NCI-H82 treated with DMSO at 0.1 percent for 48 hours (cell line): ENCODE measurements around the gene GLT1D1.
"Not testable (repeated sequence)": the region's sequence is repeated elsewhere in the genome, so short reads cannot be mapped to it uniquely, and the experiment has no call there.

ENCODE experiments used
- DNase-seq: peaks from one replicate; lab custom pipeline; 2025; ENCODE audit not compliant: unreplicated experiment; lab: John Stamatoyannopoulos, UW

Gene GLT1D1

GRCh38 chr12:128820253-128820652, 33.0 kb upstream of the GLT1D1 start:
- no peak for DNase-seq

DNA sequence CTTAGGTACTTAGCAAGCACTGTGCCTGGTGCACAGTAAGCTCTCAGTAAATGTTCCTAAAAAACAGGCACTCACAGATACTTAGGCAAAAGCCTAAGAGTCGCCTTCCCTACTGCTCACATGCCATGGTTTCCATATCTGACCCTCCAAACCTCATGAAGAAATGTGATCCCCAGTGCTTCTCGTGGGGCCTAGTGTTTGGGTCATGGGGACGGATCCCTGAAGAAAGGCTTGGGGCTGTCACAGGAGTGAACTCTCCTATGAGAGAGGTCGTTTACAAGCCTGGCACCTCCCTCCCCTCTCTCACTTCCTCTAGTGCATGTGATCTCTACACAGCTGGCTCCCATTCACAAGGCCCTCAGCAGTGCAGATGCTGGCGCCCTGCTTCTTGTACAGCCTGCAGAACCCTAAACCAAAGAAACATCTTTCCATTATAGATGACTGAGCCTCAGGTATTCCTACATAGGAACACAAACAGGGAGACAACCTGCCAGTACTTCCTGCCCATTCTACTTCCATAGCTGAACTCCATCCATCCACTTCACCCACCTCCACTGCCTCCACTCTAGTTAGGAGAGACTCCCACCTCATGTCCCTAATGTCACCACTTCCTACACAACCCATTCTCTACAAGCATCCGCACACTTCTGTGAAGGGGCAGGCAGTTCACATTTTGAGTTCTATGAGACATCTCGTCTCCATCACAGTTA, 32.4 kb upstream of the GLT1D1 start:
- no peak for DNase-seq

- no peak for DNase-seq
Measured at GRCh38 chr12:128823216-128823915, 29.9 kb upstream of the GLT1D1 start.

DNA sequence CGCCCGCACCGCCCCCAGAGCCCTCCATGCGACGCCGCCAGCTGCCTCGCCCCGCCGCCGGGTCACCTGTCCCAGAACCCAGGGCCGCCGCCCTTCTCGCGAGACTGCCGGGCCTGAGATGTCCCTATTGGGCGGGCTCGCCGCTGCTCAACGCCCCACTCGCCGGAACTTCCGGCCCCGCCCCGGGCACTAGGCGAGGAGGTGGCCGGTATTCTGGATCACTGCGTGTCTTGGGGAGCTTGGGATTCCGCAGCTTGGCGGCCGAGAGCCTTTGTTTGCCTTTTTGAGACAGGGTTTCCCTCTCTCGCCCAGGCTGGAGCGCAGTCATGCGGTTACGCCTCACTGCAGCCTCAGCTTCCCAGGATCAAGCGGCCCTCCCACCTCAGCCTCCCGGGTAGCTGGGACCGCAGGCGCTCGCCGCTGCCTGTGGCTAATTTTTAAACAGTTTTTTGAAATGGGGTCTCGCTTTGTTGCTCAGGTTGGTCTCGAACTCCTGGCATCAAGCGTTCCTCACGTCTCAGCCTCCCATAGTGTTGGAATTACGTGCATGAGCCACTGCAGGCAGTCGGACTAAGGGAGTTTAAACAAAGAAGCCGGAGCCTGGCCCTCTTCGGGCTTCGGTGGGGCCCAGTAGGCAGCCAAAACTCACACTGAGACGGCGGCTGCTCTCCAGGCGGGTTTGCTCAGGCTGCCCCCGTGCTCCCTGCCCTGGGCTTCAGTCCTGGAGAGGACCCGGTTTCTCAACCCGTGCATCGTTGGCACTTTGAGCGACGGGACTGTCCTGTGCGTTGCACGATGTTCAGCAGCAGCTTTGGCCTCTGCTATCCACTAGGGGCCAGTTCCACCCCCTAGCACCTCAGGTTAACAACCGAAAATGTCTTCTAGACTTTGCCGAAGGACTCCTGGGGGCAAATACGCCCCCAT, 29.1 kb upstream of the GLT1D1 start, which contains the start of gene SLC15A4:
Gene SLC15A4, minus strand, starts transcription at position 43 of the 924 bp plus-strand sequence. Its CDS starts 15 bp downstream, at position 28.
- DNase-seq = peak; percentile 80

DNA sequence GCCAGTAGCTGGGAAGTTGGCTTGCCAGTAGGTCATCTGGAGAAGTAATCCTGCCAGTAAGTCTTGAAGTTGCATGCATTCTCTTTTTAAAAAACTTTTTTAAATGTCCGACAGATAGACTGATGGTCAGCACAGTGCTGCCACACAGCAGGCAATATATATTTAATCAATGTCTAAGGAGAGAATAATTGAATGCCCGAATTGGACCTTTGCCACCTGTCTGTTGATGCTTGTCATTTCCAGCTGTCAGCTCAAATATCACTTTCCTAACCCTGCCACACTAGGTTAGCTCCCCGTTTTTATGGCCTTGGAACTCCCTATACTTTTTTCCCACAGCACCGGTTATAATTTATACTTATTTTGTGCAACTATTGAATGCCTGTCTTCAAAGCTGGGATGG, 27.4 kb upstream of the GLT1D1 start:
- DNase-seq = no peak

GRCh38 chr12:128827724-128828123, 25.6 kb upstream of the GLT1D1 start:
- DNase-seq = no peak

DNA sequence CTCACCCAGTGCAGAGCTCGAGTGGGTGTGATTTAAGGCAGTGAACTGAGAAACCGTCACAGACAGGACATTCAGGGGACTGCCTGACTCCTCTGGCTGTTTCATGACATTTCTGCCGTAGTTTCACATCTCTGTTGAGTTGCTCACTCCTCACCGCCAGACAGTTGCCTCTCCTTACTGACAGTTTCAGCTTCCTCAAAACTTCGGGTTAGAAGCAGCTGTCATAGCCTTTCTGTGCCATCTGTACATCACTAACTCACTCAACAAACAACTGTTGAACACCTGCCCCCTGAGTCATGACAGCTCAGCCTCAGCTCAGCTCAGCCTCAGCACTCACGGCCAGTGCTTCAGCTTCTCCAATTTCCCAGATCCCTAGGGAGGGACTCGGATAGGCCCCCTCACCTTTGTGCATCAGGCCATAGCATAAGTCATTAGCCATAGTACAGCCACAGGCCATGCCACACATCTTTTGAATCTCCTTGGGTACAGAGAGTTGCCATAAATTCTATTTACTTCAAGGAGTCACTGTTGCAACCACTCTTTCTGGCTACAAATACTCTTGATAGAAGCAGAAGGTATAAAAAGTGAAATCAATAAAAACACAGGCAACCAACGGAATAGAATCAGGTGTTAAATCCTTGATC, 23.3 kb upstream of the GLT1D1 start:
- DNase-seq = peak; percentile 59

DNA sequence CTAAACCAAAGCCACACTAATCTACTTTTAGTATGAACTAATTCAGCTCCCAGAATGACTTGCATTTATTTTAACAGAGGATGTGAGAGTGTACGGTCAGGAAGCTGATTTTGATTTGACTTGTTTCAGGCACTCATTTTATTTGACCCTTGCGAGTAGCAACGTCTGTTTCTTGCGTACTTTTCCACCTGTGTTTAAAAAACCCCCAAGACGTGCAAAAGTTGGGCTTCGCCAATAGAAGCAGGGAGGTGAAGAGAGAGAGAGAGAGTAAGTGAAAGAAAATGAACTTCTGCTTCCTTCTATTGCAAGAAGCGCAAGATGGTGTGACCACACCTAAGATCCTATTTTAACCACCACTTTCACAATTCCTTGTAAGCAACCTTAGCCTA, 22.8 kb upstream of the GLT1D1 start:
- DNase-seq = peak; percentile 56

- no peak for DNase-seq
Measured at GRCh38 chr12:128833418-128833817, 19.9 kb upstream of the GLT1D1 start.

GRCh38 chr12:128839885-128840284, 13.4 kb upstream of the GLT1D1 start:
- not testable (repeated sequence) for DNase-seq

- no peak for DNase-seq
Measured at GRCh38 chr12:128840862-128841468, 12.3 kb upstream of the GLT1D1 start.

GRCh38 chr12:128842579-128842978, 10.7 kb upstream of the GLT1D1 start:
- no peak for DNase-seq

GRCh38 chr12:128843538-128843937, 9.7 kb upstream of the GLT1D1 start:
- DNase-seq = no peak

GRCh38 chr12:128844031-128844635, 9.1 kb upstream of the GLT1D1 start:
- DNase-seq = no peak

- not testable (repeated sequence) for DNase-seq
Measured at GRCh38 chr12:128846671-128847070, 6.6 kb upstream of the GLT1D1 start.

DNA sequence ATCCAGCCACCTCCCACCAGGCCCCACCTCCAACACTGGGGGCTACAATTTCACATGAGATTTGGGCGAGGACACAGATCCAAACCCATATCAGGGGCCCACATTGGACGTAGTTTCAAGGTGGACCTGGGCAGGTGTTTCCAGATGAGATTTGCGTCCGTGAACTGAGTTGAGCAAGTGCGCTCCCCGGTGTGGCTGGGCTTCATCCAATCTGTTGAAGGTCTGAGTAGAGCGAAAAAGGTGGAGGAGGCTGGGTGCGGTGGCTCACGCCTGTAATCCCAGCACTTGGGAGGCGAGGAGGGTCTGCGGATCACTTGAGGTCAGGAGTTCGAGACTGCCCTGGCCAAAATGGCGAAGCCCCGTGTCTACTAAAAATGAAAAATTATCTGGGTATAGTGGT, 4.9 kb upstream of the GLT1D1 start:
- DNase-seq = no peak

DNA sequence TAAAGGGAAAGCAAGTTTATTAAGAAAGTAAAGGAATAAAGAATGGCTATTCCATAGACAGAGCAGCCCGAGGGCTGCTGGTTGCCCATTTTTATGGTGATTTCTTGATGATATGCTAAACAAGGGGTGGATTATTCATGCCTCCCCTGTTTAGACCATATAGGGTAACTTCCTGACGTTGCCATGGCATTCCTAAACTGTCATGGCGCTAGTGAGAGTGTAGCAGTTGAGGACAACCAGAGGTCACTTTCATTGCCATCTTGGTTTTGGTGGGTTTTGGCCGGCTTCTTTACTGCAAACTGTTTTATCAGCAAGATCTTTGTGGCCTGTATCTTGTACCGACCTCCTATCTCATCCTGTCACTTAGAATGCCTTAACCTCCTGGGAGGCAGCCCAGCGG, 3.5 kb upstream of the GLT1D1 start:
- not testable (repeated sequence) for DNase-seq

- DNase-seq = no peak
Measured at GRCh38 chr12:128850400-128850799, 2.9 kb upstream of the GLT1D1 start.

DNA sequence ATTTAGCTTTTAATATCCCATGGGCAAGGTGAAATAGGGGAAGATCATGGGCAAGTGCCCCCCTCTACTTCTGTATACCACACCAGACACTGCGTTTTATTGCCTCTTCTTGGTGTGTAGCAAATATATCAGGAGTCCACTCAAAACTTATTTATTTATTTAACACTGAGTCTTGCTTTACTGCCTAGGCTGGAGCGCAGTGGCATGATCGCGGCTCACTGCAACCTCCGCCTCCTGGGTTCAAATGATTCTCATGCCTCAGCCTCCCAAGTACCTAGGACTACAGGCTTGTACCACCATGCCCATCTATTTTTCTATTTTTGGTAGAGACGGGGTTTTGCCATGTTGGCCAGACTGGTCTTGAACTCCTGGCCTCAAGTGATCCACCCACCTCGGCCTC, 1.8 kb upstream of the GLT1D1 start:
- DNase-seq = not testable (repeated sequence)

DNA sequence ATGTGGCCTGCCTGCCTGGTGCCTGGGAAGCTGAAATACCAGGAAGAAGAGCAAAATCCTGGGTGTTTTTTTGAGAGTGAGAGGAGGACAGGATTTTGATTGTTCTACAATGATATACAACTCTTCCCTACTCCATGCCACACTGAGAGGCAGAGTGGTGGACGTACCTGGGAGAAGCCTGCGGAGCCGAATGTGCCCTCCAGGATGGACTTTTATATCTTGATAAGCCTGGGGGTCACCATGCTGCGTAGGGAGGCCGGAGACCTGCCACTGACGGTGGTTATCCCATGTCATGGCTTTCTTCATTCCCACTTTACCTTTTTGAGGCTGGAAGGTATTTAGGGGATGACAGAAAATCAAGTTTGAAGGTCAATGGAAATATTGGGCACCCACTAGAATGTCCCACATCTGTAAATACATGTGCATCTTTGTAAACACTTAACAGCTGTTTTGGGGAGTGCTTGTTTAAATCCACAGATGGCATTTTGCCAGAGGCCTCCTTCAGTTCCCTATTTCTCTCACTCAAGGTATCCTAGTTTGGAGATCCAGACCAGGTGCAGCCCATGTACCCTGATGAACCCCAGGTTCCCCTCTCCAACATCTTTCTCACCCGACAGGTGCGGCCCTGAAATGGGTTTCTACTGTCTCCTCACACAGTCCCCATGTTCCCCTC, 1.1 kb upstream of the GLT1D1 start:
- no peak for DNase-seq
